IMR-90 (cell line): ENCODE measurements around the gene OTOGL. TPM values are rescaled to one million over a fixed set of nuclear protein-coding genes. Genes with fewer than 3 reads are reported as not detected.

Experiments used
- ATAC-seq: fragments of 200-7000 bp; cut with Tn5 transposase; 2 replicates; pipeline ENCODE4 v1.9.1; 2020; ENCODE audit warnings: low read depth, mild to moderate bottlenecking, moderate library complexity
- BruUV-seq: library from RNA; stranded (reverse); fragments of 400-500 nt; replicated peaks from 2 replicates; lab custom pipeline; 2021; lab: Mats Ljungman, UMichigan
- CTCF ChIA-PET: fragments of 300-600 bp; formaldehyde crosslinking; extraction: SDS; loops from one replicate; lab custom pipeline; 2021; ENCODE audit warnings: antibody characterized with exemption; lab: Yijun Ruan, JAX
- POLR2A ChIA-PET: fragments of 300-600 bp; sonication (Branson Sonifier 250); formaldehyde crosslinking; loops from one replicate; lab custom pipeline; 2022; ENCODE audit warnings: antibody characterized with exemption; ENCODE audit not compliant: unreplicated experiment; lab: Charles Lee
- DNase-seq: peaks from one replicate; pipeline ENCODE4 v3.0.0; 2013
- H2AFZ ChIP-seq: replicated peaks from 2 replicates; pipeline ENCODE3; 2013; ENCODE audit warnings: low read length, mild to moderate bottlenecking; ENCODE audit not compliant: poor library complexity
- H2AK5ac ChIP-seq: 2 replicates; pipeline ENCODE4 v1.6.1; 2013; ENCODE audit warnings: low read depth, low read length, inconsistent platforms
- H2AK9ac ChIP-seq: replicated peaks from 2 replicates; pipeline ENCODE3; 2013; ENCODE audit warnings: mild to moderate bottlenecking, low read depth, low read length, moderate library complexity; ENCODE audit not compliant: poor library complexity
- H2BK120ac ChIP-seq: 2 replicates; pipeline ENCODE4 v1.6.1; 2013; ENCODE audit warnings: low read depth, low read length, inconsistent platforms
- H2BK15ac ChIP-seq: 3 replicates; pipeline ENCODE4 v1.6.1; 2013; ENCODE audit warnings: low read depth, low read length, inconsistent platforms
- H2BK20ac ChIP-seq: 2 replicates; pipeline ENCODE4 v1.6.1; 2013; ENCODE audit warnings: low read depth, mild to moderate bottlenecking, inconsistent platforms, low read length, moderate library complexity
- H2BK5ac ChIP-seq: 2 replicates; pipeline ENCODE4 v1.6.1; 2013; ENCODE audit warnings: mild to moderate bottlenecking, low read depth, low read length, inconsistent platforms; ENCODE audit not compliant: poor library complexity, severe bottlenecking
- H3K14ac ChIP-seq: replicated peaks from 2 replicates; pipeline ENCODE4 v1.6.1; 2013; ENCODE audit warnings: low read depth, low read length, inconsistent platforms
- H3K18ac ChIP-seq: 2 replicates; pipeline ENCODE4 v1.6.1; 2013; ENCODE audit warnings: low read depth, low read length, control low read depth
- H3K23ac ChIP-seq: 2 replicates; pipeline ENCODE4 v1.6.1; 2013; ENCODE audit warnings: low read depth, low read length, inconsistent platforms
- H3K27ac ChIP-seq: 2 replicates; pipeline ENCODE4 v1.5.1; 2013; ENCODE audit warnings: mild to moderate bottlenecking, control low read depth, low read length; ENCODE audit not compliant: insufficient read depth
- H3K27me3 ChIP-seq: 2 replicates; pipeline ENCODE4 v1.6.1; 2013; ENCODE audit warnings: low read length; ENCODE audit not compliant: control insufficient read depth, insufficient read depth
- H3K36me3 ChIP-seq: 2 replicates; pipeline ENCODE4 v1.6.1; 2013; ENCODE audit warnings: low read length, mixed read lengths; ENCODE audit not compliant: control insufficient read depth, insufficient read depth
- H3K4ac ChIP-seq: 2 replicates; pipeline ENCODE4 v1.6.1; 2013; ENCODE audit warnings: low read depth, low read length, inconsistent platforms
- H3K4me1 ChIP-seq: 2 replicates; pipeline ENCODE4 v1.6.1; 2013; ENCODE audit warnings: low read length, mixed read lengths; ENCODE audit not compliant: control insufficient read depth, insufficient read depth
- H3K4me2 ChIP-seq: 2 replicates; pipeline ENCODE4 v1.6.1; 2013; ENCODE audit warnings: low read depth, mild to moderate bottlenecking, control low read depth, low read length, moderate library complexity
- H3K4me3 ChIP-seq: 2 replicates; pipeline ENCODE4 v1.5.1; 2013; ENCODE audit warnings: low read depth, mild to moderate bottlenecking, control low read depth, low read length, moderate library complexity; ENCODE audit not compliant: insufficient read depth
- H3K56ac ChIP-seq: 2 replicates; pipeline ENCODE4 v1.6.1; 2013; ENCODE audit warnings: low read length, inconsistent platforms; ENCODE audit not compliant: insufficient read depth; ENCODE audit errors: extremely low read depth
- H3K79me1 ChIP-seq, 2 experiments: 2 replicates each; pipeline ENCODE4 v1.6.1; 2013; ENCODE audit warnings: low read length in 2 of 2, inconsistent platforms in 1 of 2, low read depth in 1 of 2
- H3K9ac ChIP-seq: 2 replicates; pipeline ENCODE4 v1.6.1; 2013; ENCODE audit warnings: low read depth, low read length, control low read depth
- H3K9me1 ChIP-seq: 2 replicates; pipeline ENCODE4 v1.6.1; 2013; ENCODE audit warnings: low read length, inconsistent platforms; ENCODE audit not compliant: insufficient read depth
- H3K9me3 ChIP-seq: 2 replicates; pipeline ENCODE4 v1.6.1; 2013; ENCODE audit warnings: low read length; ENCODE audit not compliant: control insufficient read depth, insufficient read depth
- H4K20me1 ChIP-seq: 2 replicates; pipeline ENCODE4 v1.6.1; 2013; ENCODE audit warnings: low read length, inconsistent platforms; ENCODE audit not compliant: insufficient read depth
- H4K5ac ChIP-seq: 2 replicates; pipeline ENCODE4 v1.6.1; 2013; ENCODE audit warnings: mild to moderate bottlenecking, low read depth, low read length, control low read depth
- H4K8ac ChIP-seq, 2 experiments: 2 replicates each; pipeline ENCODE4 v1.6.1; 2013; ENCODE audit warnings: low read depth in 2 of 2, low read length in 2 of 2, control low read depth in 1 of 2, inconsistent platforms in 1 of 2
- H4K91ac ChIP-seq: 2 replicates; pipeline ENCODE4 v1.6.1; 2013; ENCODE audit warnings: low read depth, low read length, inconsistent platforms; ENCODE audit not compliant: insufficient read depth
- MAZ ChIP-seq: IDR thresholded peaks from 2 replicates; pipeline ENCODE4 v1.6.1; 2012; ENCODE audit warnings: low read depth, mild to moderate bottlenecking, low read length, improper control_type of control experiment, moderate library complexity, borderline replicate concordance
- WGBS, 2 experiments: methylation state at CpG; one replicate each; pipeline versions ENCODE4 v1.1.5 to v1.1.7; 2013; ENCODE audit warnings: missing lambda C conversion rate in 2 of 2; ENCODE audit not compliant: insufficient read length in 1 of 2; ENCODE audit errors: extremely low coverage in 2 of 2; 5-methylcytosine and 5-hydroxymethylcytosine counted together
- dilution Hi-C: fragments of 300-500 bp; cut with HindIII; formaldehyde crosslinking; loops from one replicate; pipeline ENCODE4 v1.14.3; 2018; ENCODE audit warnings: low sequenced_read_pairs; ENCODE audit not compliant: unreplicated experiment
- in situ Hi-C: fragments of 300-500 bp; cut with MboI; formaldehyde crosslinking; loops from 3 replicates; pipeline ENCODE4 v1.14.3; 2019; ENCODE audit warnings: low sequenced_read_pairs, inconsistent platforms, mixed read lengths
- intact Hi-C: fragments of 100-400 bp; cut with micrococcal nuclease; formaldehyde crosslinking; loops from 2 replicates; pipeline ENCODE4 v1.10.0; 2022
- polyA plus RNA-seq, 3 experiments: library from polyadenylated mRNA; depleted of rRNA; stranded (reverse); fragments of >200 nt; gene quantifications; 2 replicates each; pipeline ENCODE4 v1.2.3, GENCODE V29; 2012; ENCODE audit warnings: low replicate concordance in 1 of 3
- total RNA-seq: library from RNA; depleted of rRNA; stranded (reverse); fragments of >200 nt; gene quantifications from 2 replicates; pipeline ENCODE4 v1.2.3, GENCODE V29; 2012

OTOGL gene
- total and polyA plus RNA-seq, 2 of the 4 experiments (the other 2 are of a cell fraction), result 0.10 to 0.18 TPM

- Histone ChIP-seq H3K79me1 (no peaks in the 10 kb centered on the region), H2BK120ac (no peak overlapping the region), H3K36me3 (no peaks in the 10 kb centered on the region), H4K8ac (no peak overlapping the region), H3K56ac (no peak overlapping the region), H2AK9ac (no peak overlapping the region), H2BK20ac (no peak overlapping the region), H2AFZ (no peak overlapping the region), H3K9me3 (no peaks in the 10 kb centered on the region), H3K23ac (no peak overlapping the region), H2BK15ac (no peak overlapping the region), H3K9me1 (no peaks in the 10 kb centered on the region; the same call in 1 of the 2 replicates), H3K9ac (no peak overlapping the region), H3K4ac (no peak overlapping the region), H4K5ac (no peak overlapping the region), H3K4me3 (no peak overlapping the region), H3K18ac (no peak overlapping the region), H3K4me1 (no peaks in the 10 kb centered on the region), H3K27ac (no peak overlapping the region), H3K4me2 (no peak overlapping the region), H2BK5ac (no peak overlapping the region), H4K91ac (no peak overlapping the region), H4K20me1 (no peaks in the 10 kb centered on the region), H3K14ac (no peak overlapping the region; the same call in 1 of the 2 replicates), H2AK5ac (no peak overlapping the region), H3K27me3 (no peaks in the 10 kb centered on the region)
- in situ Hi-C loops, result no loop called here
- no peak for TF ChIP-seq MAZ
- ChIA-PET CTCF (no interaction called here), POLR2A (no interaction called here)
- BruUV-seq, result no TSS peak
- 100% methylated on average over 1 of the region's 3 CpGs; no CpG with 5 or more reads in 1 of the 2 experiments for WGBS, 2 experiments
- ATAC-seq, result no peak
- DNase-seq, result no peak
- intact Hi-C loops, result no loop called here
- dilution Hi-C loops, result no loop called here
Measured at GRCh38 chr12:80178846-80179245, 79.5 kb downstream of the OTOGL start.
